GM10266 (cell line): Measurements from ENCODE around the gene AREG.

Source experiments
- DNase-seq: peaks from one replicate; pipeline ENCODE4 v3.0.0; 2012; ENCODE audit errors: extremely low spot score
- CTCF ChIP-seq: IDR thresholded peaks from 2 replicates; pipeline ENCODE4 v1.5.1; 2012; ENCODE audit warnings: mild to moderate bottlenecking, low read depth; ENCODE audit not compliant: control insufficient read depth, insufficient read depth; ENCODE audit errors: missing control alignments

The AREG gene

GRCh38 chr4:74446193-74446868 lies 1.4 kb downstream of the AREG start:
- no peak for DNase-seq
- no peak for TF ChIP-seq CTCF

- no peak for DNase-seq
- no peak for TF ChIP-seq CTCF
Measured at GRCh38 chr4:74446896-74447295, 2.0 kb downstream of the AREG start.

GRCh38 chr4:74447636-74448233 lies 2.8 kb downstream of the AREG start:
- TF ChIP-seq CTCF: no peak
- DNase-seq: no peak

GRCh38 chr4:74449571-74450297 lies 4.8 kb downstream of the AREG start:
- DNase-seq: no peak
- no peak for TF ChIP-seq CTCF

GRCh38 chr4:74450298-74450683 lies 5.4 kb downstream of the AREG start:
- DNase-seq: no peak
- no peak for TF ChIP-seq CTCF

- DNase-seq: no peak
- no peak for TF ChIP-seq CTCF
Measured at GRCh38 chr4:74451214-74451661, 6.3 kb downstream of the AREG start.
